ENCODE measurements around the gene MINAR1. TPM values are rescaled to one million over a fixed set of nuclear protein-coding genes. Genes with fewer than 3 reads are reported as not detected.

The MINAR1 gene
- total and polyA plus RNA-seq, 7 donors, result 0.14 to 0.36 (median 0.16) TPM; not detected in 2

DNA sequence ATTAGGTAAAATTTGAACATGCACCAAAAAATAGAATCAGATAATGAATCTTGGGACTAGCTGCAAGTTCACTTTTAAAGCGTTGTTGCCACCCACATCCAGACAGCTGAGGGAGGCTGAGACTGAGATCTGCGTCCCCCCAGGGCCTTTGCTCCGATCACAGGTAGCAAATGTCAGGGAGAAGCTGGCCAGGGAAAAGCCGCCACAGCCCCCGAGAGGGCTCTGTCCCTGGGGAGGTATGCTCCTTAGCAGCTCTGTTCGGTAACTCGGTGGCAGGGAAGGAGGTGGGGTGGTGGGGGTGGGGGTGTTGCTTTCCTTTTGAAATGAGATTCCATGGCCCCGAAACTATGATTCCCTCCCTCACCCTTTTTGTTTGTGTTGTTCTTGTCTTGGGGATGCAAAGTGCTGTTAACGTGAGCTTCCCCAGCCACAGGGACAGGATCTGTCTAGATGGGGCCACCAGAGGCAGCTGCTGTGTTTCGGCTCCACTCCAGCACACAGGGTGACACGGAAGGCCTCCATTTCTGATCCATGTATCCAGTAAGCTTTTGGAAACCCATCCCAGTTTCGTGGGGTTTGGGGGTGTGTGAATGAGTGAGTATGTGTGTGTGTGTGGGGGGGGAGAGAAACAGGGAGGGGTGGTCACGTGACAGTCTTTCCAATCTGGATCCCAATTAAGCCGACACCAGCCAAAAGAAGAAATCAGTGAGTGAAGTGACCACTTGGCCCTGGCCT, 1.1 kb upstream of the MINAR1 start:
- H3K27me3 ChIP-seq, result peaks cover 6 to 73% (median 49%) of the 10 kb centered on the region in 3 donors
- WGBS, 2 donors, result 13 to 21% methylated on average over 14 of the region's 14 CpGs
- TF ChIP-seq POLR2A (IDR thresholded peaks at IDR 0.05), result no peak
- no peak for TF ChIP-seq CTCF (IDR thresholded peaks at IDR 0.05)
- TF ChIP-seq POLR2AphosphoS5 (IDR thresholded peaks at IDR 0.05), result no peak
- TF ChIP-seq EP300 (IDR thresholded peaks at IDR 0.05), result no peak

DNA sequence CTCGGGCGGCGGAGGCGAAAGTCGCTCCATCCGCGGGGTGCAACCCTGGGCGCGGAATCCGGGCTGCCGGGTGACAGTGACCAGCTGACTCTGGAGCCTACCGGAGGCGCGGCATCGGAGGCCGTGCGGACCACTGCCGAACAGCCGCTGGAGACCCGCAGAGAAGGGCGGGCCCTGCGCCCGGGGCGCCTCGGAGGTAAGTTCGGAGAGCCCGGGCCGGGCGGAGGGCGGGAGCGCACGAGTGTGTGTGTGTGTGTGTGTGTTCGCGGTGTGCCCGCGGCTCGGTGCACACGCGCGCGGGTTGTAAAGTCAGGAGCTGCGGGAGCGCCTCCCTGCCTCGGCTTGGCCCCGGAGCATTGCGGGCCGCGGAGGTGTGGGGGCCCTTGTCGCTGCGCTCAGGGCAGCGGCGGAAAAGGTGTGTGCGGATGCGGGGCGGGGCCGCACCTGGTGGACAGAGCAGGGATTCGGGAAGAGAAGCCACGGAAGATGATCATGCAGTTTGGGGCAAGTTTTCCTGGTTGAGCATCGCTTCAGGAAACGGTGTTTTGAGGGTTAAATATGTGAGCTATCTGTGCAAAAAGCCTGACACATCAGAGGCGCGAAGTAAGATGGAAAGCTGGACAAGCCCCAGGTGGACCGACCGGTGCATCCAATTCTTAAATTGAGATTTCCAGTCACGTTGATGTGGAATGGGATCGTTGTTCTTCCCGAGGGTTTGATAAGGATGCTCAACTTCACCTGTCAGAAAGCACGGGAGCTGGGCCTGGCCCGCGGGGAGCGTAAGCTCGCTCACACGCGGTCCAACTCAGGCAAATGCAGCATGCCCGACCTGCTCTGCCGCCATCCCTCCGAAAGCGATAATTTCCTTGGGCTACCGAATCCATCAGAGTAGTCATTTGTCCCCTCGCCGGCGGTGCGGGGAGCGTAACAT, 474 bp downstream of the MINAR1 start:
- TF ChIP-seq EP300 (IDR thresholded peaks at IDR 0.05) (no peak), POLR2A (IDR thresholded peaks at IDR 0.05) (no peak), POLR2AphosphoS5 (IDR thresholded peaks at IDR 0.05) (no peak), CTCF (IDR thresholded peaks at IDR 0.05) (no peak)
- intact Hi-C loops (cut with DNase I), result no loop called here
- H3K9me3 ChIP-seq, result no peaks in the 10 kb centered on the region
- peak overlapping the region in 3 of 4 donors; percentile 34 to 50 (median 41) for H3K4me3 ChIP-seq
- peaks cover 6 to 62% (median 49%) of the 10 kb centered on the region in 3 donors for H3K27me3 ChIP-seq
- WGBS, 2 donors, result 4 to 5% methylated on average over 84 of the region's 84 CpGs
- H3K4me1 ChIP-seq, result peaks cover 0 to 21% (median 20%) of the 10 kb centered on the region in 4 donors
- no peaks in the 10 kb centered on the region for H3K36me3 ChIP-seq
- no peak overlapping the region for H3K27ac ChIP-seq
- no peak for DNase-seq

More for the DNA sequence above, 1.1 kb upstream of the MINAR1 start:
- intact Hi-C loops (cut with DNase I), result no loop called here
- no peak for DNase-seq
- Histone ChIP-seq H3K36me3 (no peaks in the 10 kb centered on the region), H3K27ac (no peak overlapping the region), H3K4me3 (peak overlapping the region in 3 of 4 donors; percentile 34 to 50 (median 41)), H3K4me1 (peaks cover 0 to 21% (median 20%) of the 10 kb centered on the region in 4 donors), H3K9me3 (no peaks in the 10 kb centered on the region)

- TF ChIP-seq POLR2A (IDR thresholded peaks at IDR 0.05) (no peak), POLR2AphosphoS5 (IDR thresholded peaks at IDR 0.05) (no peak), EP300 (IDR thresholded peaks at IDR 0.05) (no peak), CTCF (IDR thresholded peaks at IDR 0.05) (no peak)
- H3K9me3 ChIP-seq, result no peaks in the 10 kb centered on the region
- H3K27ac ChIP-seq, result no peak overlapping the region
- peaks cover 0 to 21% (median 20%) of the 10 kb centered on the region in 4 donors for H3K4me1 ChIP-seq
- no peak overlapping the region for H3K4me3 ChIP-seq
- H3K27me3 ChIP-seq, result peaks cover 6 to 55% (median 49%) of the 10 kb centered on the region in 3 donors
- intact Hi-C loops (cut with DNase I), result no loop called here
- DNase-seq, result no peak
- 41 to 42% methylated on average over 12 of the region's 12 CpGs for WGBS, 2 donors
- H3K36me3 ChIP-seq, result no peaks in the 10 kb centered on the region
Measured at GRCh38 chr15:79433276-79433990, 1.3 kb downstream of the MINAR1 start.

DNA sequence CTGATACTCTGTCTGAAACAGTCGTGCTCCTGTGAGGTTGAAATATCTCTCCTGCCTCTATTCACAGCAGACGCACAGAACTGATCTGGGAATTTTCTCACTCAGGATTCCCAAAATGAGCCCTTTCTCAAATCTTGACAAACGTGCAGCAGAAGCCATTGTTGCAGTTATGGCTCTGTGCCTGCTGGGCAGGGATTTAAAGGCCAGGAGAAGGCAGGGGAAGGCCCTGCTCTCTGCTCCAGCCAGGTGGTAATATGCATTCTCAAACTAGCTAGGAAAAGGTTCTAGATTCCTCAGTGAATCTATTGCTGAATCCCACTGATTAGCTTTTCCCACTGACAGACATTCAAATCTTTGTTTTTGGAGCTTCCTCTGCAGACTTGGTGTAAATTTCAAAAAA, 2.2 kb downstream of the MINAR1 start:
- Histone ChIP-seq H3K9me3 (no peaks in the 10 kb centered on the region), H3K27me3 (peaks cover 6 to 49% (median 47%) of the 10 kb centered on the region in 3 donors), H3K4me1 (peaks cover 0 to 21% (median 20%) of the 10 kb centered on the region in 4 donors), H3K4me3 (no peak overlapping the region), H3K36me3 (no peaks in the 10 kb centered on the region), H3K27ac (no peak overlapping the region)
- TF ChIP-seq EP300 (IDR thresholded peaks at IDR 0.05) (no peak), POLR2A (IDR thresholded peaks at IDR 0.05) (no peak), POLR2AphosphoS5 (IDR thresholded peaks at IDR 0.05) (no peak), CTCF (IDR thresholded peaks at IDR 0.05) (no peak)
- 69 to 74% methylated on average over 3 of the region's 3 CpGs for WGBS, 2 donors
- DNase-seq, result no peak
- intact Hi-C loops (cut with DNase I), result no loop called here

All from sigmoid colon (tissue), 7 donors.